ENCODE results near the gene MRPL10. TPM values are rescaled to one million over a fixed set of nuclear protein-coding genes. Genes with fewer than 3 reads are reported as not detected.

The MRPL10 gene
- total and polyA plus RNA-seq, 2 donors (not counting 1 experiment from before 2014, with no cell fraction given) = 31.0 to 44.7 TPM

GRCh38 chr17:47818002-47818695, 13.2 kb downstream of the MRPL10 start:
- peaks cover 6% of the 10 kb centered on the region for H3K4me1 ChIP-seq (ENCODE audit: control insufficient read depth, extremely low read depth, insufficient read depth, low read length)
- H3K36me3 ChIP-seq (ENCODE audit: control insufficient read depth, insufficient read depth, low read length) = no peaks in the 10 kb centered on the region
- H4K20me1 ChIP-seq (ENCODE audit: control insufficient read depth, extremely low read depth, insufficient read depth, low read length) = no peaks in the 10 kb centered on the region
- H3K27ac ChIP-seq (ENCODE audit: insufficient read depth, low read length) = no peak overlapping the region
- H3K4me3 ChIP-seq (replicated peaks in 1 of 4; ENCODE audit: control extremely low read depth in 1 of 4, insufficient read depth in 1 of 4, low read depth in 3 of 4, low read length in 4 of 4) = no peak overlapping the region
- H3K9me3 ChIP-seq (ENCODE audit: control insufficient read depth, insufficient read depth, low read depth, low read length) = no peaks in the 10 kb centered on the region
- TF ChIP-seq EZH2 (IDR thresholded peaks at IDR 0.05; ENCODE audit: low read length, missing control alignments) (no peak), CTCF (conservative IDR thresholded peaks at IDR 0.05 in 1 of 2, IDR thresholded peaks at IDR 0.05 in 1 of 2; ENCODE audit: low read depth in 1 of 2, low read length in 2 of 2) (no peak)
- H3K27me3 ChIP-seq (ENCODE audit: control insufficient read depth, insufficient read depth, low read length) = no peaks in the 10 kb centered on the region
- no peak overlapping the region for H2AFZ ChIP-seq (ENCODE audit: low read length)
- H3K4me2 ChIP-seq (ENCODE audit: extremely low read depth, insufficient read depth, low read length) = no peak overlapping the region
- no peaks in the 10 kb centered on the region for H3K79me2 ChIP-seq (ENCODE audit: control insufficient read depth, insufficient read depth, low read length)
- DNase-seq (ENCODE audit: low read depth in 2 of 2) = no peak
- H3K9ac ChIP-seq (ENCODE audit: insufficient read depth, low read length) = no peak overlapping the region

DNA sequence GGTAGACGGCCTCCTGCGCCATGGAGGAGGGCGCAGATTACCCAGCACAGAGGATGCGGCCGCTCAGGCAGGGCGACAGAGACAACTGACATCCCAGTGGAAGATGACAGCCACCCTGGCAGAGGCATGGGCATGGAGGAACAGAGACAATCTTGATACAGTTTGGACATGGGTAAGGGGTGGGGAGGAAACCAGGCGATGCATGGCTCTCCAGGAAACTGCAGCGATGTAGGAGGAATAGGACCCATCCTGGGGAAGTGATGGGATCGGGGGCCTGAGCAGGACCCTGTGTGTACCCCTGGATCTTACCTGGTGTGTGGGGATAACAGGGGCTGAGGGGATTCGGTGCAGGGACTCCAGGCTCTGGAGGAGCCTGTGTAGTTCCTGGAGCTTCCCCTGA, 14.4 kb downstream of the MRPL10 start:
- H3K4me2 ChIP-seq (ENCODE audit: extremely low read depth, insufficient read depth, low read length) = no peak overlapping the region
- H3K27me3 ChIP-seq (ENCODE audit: control insufficient read depth, insufficient read depth, low read length) = no peaks in the 10 kb centered on the region
- H3K27ac ChIP-seq (ENCODE audit: insufficient read depth, low read length) = no peak overlapping the region
- H3K9ac ChIP-seq (ENCODE audit: insufficient read depth, low read length) = no peak overlapping the region
- no peaks in the 10 kb centered on the region for H3K36me3 ChIP-seq (ENCODE audit: control insufficient read depth, insufficient read depth, low read length)
- no peak overlapping the region for H3K4me3 ChIP-seq (replicated peaks in 1 of 4; ENCODE audit: control extremely low read depth in 1 of 4, insufficient read depth in 1 of 4, low read depth in 3 of 4, low read length in 4 of 4)
- no peaks in the 10 kb centered on the region for H4K20me1 ChIP-seq (ENCODE audit: control insufficient read depth, extremely low read depth, insufficient read depth, low read length)
- H3K79me2 ChIP-seq (ENCODE audit: control insufficient read depth, insufficient read depth, low read length) = no peaks in the 10 kb centered on the region
- no peak for DNase-seq (ENCODE audit: low read depth in 2 of 2)
- no peaks in the 10 kb centered on the region for H3K9me3 ChIP-seq (ENCODE audit: control insufficient read depth, insufficient read depth, low read depth, low read length)
- H2AFZ ChIP-seq (ENCODE audit: low read length) = no peak overlapping the region
- TF ChIP-seq CTCF (conservative IDR thresholded peaks at IDR 0.05 in 1 of 2, IDR thresholded peaks at IDR 0.05 in 1 of 2; ENCODE audit: low read depth in 1 of 2, low read length in 2 of 2) (no peak), EZH2 (IDR thresholded peaks at IDR 0.05; ENCODE audit: low read length, missing control alignments) (no peak)
- no peaks in the 10 kb centered on the region for H3K4me1 ChIP-seq (ENCODE audit: control insufficient read depth, extremely low read depth, insufficient read depth, low read length)

DNA sequence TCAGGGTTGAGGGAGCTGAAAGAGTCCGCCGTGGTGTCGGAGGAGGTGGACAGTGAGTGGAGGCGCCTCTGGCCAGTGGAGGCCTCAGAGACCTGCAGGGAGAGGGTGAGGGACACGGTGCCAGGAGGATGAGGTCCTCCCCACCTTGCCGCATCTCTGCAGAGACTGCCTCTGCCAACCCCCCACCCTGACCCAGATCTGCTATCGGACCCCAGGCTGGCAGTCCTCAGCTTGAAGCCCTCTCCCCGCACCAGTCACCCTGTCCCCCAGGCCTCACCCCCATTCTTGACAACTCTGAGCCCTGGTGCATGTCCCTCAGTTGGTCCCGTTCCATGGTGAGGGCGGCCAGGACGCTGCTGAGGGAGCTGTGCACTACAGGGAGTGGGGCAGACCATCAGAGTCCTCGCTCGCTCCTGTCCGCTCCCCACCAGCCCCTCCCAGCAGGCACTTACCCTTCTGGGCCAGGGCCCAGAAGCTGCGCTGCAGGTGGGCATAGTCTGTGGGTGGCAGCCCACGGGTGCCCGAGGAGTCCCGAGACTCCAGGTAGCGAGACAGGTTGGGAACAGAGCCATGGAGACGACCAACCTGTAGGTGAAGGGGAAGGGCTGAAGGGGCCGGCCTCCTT, 15.1 kb downstream of the MRPL10 start:
- no peak overlapping the region for H3K4me3 ChIP-seq (replicated peaks in 1 of 4; ENCODE audit: control extremely low read depth in 1 of 4, insufficient read depth in 1 of 4, low read depth in 3 of 4, low read length in 4 of 4)
- no peak overlapping the region for H2AFZ ChIP-seq (ENCODE audit: low read length)
- H3K36me3 ChIP-seq (ENCODE audit: control insufficient read depth, insufficient read depth, low read length) = no peaks in the 10 kb centered on the region
- DNase-seq (ENCODE audit: low read depth in 2 of 2) = no peak
- no peak overlapping the region for H3K27ac ChIP-seq (ENCODE audit: insufficient read depth, low read length)
- H3K4me1 ChIP-seq (ENCODE audit: control insufficient read depth, extremely low read depth, insufficient read depth, low read length) = no peaks in the 10 kb centered on the region
- H3K27me3 ChIP-seq (ENCODE audit: control insufficient read depth, insufficient read depth, low read length) = peaks cover under 1% of the 10 kb centered on the region
- no peaks in the 10 kb centered on the region for H3K9me3 ChIP-seq (ENCODE audit: control insufficient read depth, insufficient read depth, low read depth, low read length)
- H3K79me2 ChIP-seq (ENCODE audit: control insufficient read depth, insufficient read depth, low read length) = no peaks in the 10 kb centered on the region
- no peak overlapping the region for H3K4me2 ChIP-seq (ENCODE audit: extremely low read depth, insufficient read depth, low read length)
- H4K20me1 ChIP-seq (ENCODE audit: control insufficient read depth, extremely low read depth, insufficient read depth, low read length) = no peaks in the 10 kb centered on the region
- H3K9ac ChIP-seq (ENCODE audit: insufficient read depth, low read length) = no peak overlapping the region
- no peak for TF ChIP-seq CTCF (conservative IDR thresholded peaks at IDR 0.05 in 1 of 2, IDR thresholded peaks at IDR 0.05 in 1 of 2; ENCODE audit: low read depth in 1 of 2, low read length in 2 of 2)
- TF ChIP-seq EZH2 (IDR thresholded peaks at IDR 0.05; ENCODE audit: low read length, missing control alignments) = no peak

Measured in fibroblast of lung (primary cell).